Measurements from ENCODE around the gene NR2F1.

Gene NR2F1

GRCh38 chr5:93577854-93578812 is 4.9 kb upstream of the NR2F1 start:
- DNase-seq = no peak

- DNase-seq = no peak
Observed at GRCh38 chr5:93578813-93579691, 4.0 kb upstream of the NR2F1 start.

GRCh38 chr5:93579692-93580062 is 3.3 kb upstream of the NR2F1 start:
- no peak for DNase-seq

GRCh38 chr5:93580063-93580926 is 2.7 kb upstream of the NR2F1 start:
- DNase-seq = no peak

GRCh38 chr5:93580927-93581445 is 2.0 kb upstream of the NR2F1 start, which contains the start of gene NR2F1-AS1:
Gene NR2F1-AS1 (minus strand): TSS chr5:93581219.
- DNase-seq = no peak

- no peak for DNase-seq
Observed at GRCh38 chr5:93582167-93582462, 907 bp upstream of the NR2F1 start.

GRCh38 chr5:93583439-93583767 is 381 bp downstream of the NR2F1 start:
- no peak for DNase-seq

GRCh38 chr5:93583768-93584595 is 960 bp downstream of the NR2F1 start:
- no peak for DNase-seq

GRCh38 chr5:93584596-93585040 is 1.6 kb downstream of the NR2F1 start:
- DNase-seq = no peak

- DNase-seq = no peak
Observed at GRCh38 chr5:93585041-93585766, 2.2 kb downstream of the NR2F1 start.

GRCh38 chr5:93585767-93586385 is 2.9 kb downstream of the NR2F1 start:
- DNase-seq = no peak

GRCh38 chr5:93586736-93587596 is 3.9 kb downstream of the NR2F1 start:
- DNase-seq = no peak

GRCh38 chr5:93587597-93588351 is 4.8 kb downstream of the NR2F1 start:
- DNase-seq = no peak

- no peak for DNase-seq
Observed at GRCh38 chr5:93588352-93589151, 5.5 kb downstream of the NR2F1 start.

- no peak for DNase-seq
Observed at GRCh38 chr5:93589152-93589828, 6.3 kb downstream of the NR2F1 start.

GRCh38 chr5:93589829-93590215 is 6.8 kb downstream of the NR2F1 start:
- DNase-seq = no peak

GRCh38 chr5:93590493-93590892 is 7.5 kb downstream of the NR2F1 start:
- DNase-seq = no peak
